GM23248 (cell line): ENCODE data around the gene TUFT1.
"Not testable (repeated sequence)": the region's sequence is repeated elsewhere in the genome, so short reads cannot be mapped to it uniquely, and the experiment has no call there.

Source experiments
- EZH2 ChIP-seq: fragments of 200-600 bp; sonication (generic); IDR thresholded peaks from 2 replicates; pipeline ENCODE4 v1.6.1; 2018; ENCODE audit warnings: antibody characterized with exemption, mild to moderate bottlenecking; ENCODE audit not compliant: insufficient read depth, poor library complexity, severe bottlenecking
- EZH2phosphoT487 ChIP-seq: fragments of 200-600 bp; sonication (generic); IDR thresholded peaks from 2 replicates; pipeline ENCODE4 v1.6.1; 2018; ENCODE audit warnings: antibody characterized with exemption, moderate library complexity, mild to moderate bottlenecking, low read depth; ENCODE audit not compliant: insufficient read depth

DNA sequence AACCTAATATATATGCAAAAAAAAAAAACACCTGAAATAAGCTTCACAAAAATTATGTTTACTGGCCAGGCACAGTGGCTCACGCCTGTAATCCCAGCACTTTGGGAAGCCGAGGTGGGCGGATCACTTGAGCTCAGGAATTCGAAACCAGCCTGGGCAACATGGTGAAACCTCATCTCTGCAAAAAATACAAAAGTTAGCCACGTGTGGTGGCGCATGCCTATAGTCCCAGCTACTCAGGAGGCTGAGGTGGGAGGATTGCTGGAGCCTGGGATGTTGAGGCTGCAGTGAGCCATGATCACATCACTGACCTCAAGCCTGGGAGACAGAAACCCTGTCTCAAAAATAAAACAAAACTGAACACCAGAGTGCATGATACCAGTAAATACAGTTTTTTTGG is 78.9 kb downstream of the TUFT1 start:
- TF ChIP-seq EZH2, EZH2phosphoT487: not testable (repeated sequence)
